Skeletal muscle tissue (tissue), 4 donors: ENCODE results near the gene GRB10. TPM values are rescaled to one million over a fixed set of nuclear protein-coding genes. Genes with fewer than 3 reads are reported as not detected.
A peak's percentile ranks its signal among the peaks of the same experiment; 100 is the strongest.

Experiments used
- H3K27ac ChIP-seq: one replicate; pipeline ENCODE4 v1.7.0; 2013; ENCODE audit warnings: mild to moderate bottlenecking, low read depth, low read length, inconsistent platforms
- H3K27me3 ChIP-seq, 3 donors: one replicate each; pipeline ENCODE4 v1.7.0; 2013; ENCODE audit warnings: low read length in 3 of 3; ENCODE audit not compliant: control insufficient read depth in 3 of 3, insufficient read depth in 3 of 3
- H3K36me3 ChIP-seq, 3 donors: one replicate each; pipeline ENCODE4 v1.7.0; 2013; ENCODE audit warnings: low read length in 3 of 3; ENCODE audit not compliant: control insufficient read depth in 3 of 3, insufficient read depth in 3 of 3
- H3K4me1 ChIP-seq, 3 donors: one replicate each; pipeline ENCODE4 v1.7.0; 2013; ENCODE audit warnings: low read length in 3 of 3, mild to moderate bottlenecking in 3 of 3; ENCODE audit not compliant: control insufficient read depth in 3 of 3, insufficient read depth in 3 of 3
- H3K4me3 ChIP-seq, 3 donors: one replicate each; pipeline ENCODE4 v1.7.0; 2013; ENCODE audit warnings: low read length in 3 of 3
- H3K9ac ChIP-seq, 3 donors: one replicate each; pipeline ENCODE4 v1.7.0; 2013; ENCODE audit warnings: low read length in 3 of 3, mild to moderate bottlenecking in 3 of 3, moderate library complexity in 2 of 3, low read depth in 1 of 3
- H3K9me3 ChIP-seq, 3 donors: one replicate each; pipeline ENCODE4 v1.7.0; 2013; ENCODE audit warnings: low read length in 3 of 3; ENCODE audit not compliant: control insufficient read depth in 3 of 3
- total RNA-seq: library from RNA; depleted of rRNA; stranded (reverse); fragments of >200 nt; gene quantifications from one replicate; pipeline ENCODE4 v1.2.3, GENCODE V29; 2014
- donor health status: Osteomylitis.

The GRB10 gene
- total RNA-seq, 1 donor from 2014 or later, result 17.7 TPM

- H3K4me1 ChIP-seq, result peaks cover 43 to 65% (median 57%) of the 10 kb centered on the region in 3 donors
These were observed 13.9 kb downstream of the GRB10 start for GRCh38 chr7:50768485-50769474.

GRCh38 chr7:50766849-50767207, 15.9 kb downstream of the GRB10 start:
- Histone ChIP-seq H3K27ac (no peak overlapping the region), H3K36me3 (no peaks in the 10 kb centered on the region), H3K9me3 (no peaks in the 10 kb centered on the region), H3K27me3 (no peaks in the 10 kb centered on the region), H3K9ac (no peak overlapping the region), H3K4me3 (no peak overlapping the region), H3K4me1 (peaks cover 44 to 61% (median 59%) of the 10 kb centered on the region in 3 donors)

More at GRCh38 chr7:50768485-50769474, 13.9 kb downstream of the GRB10 start:
- no peak overlapping the region for H3K4me3 ChIP-seq
- H3K27me3 ChIP-seq, result no peaks in the 10 kb centered on the region
- no peak overlapping the region for H3K27ac ChIP-seq
- no peaks in the 10 kb centered on the region for H3K36me3 ChIP-seq
- no peaks in the 10 kb centered on the region for H3K9me3 ChIP-seq
- no peak overlapping the region for H3K9ac ChIP-seq

GRCh38 chr7:50766106-50766848, 16.4 kb downstream of the GRB10 start:
- no peaks in the 10 kb centered on the region for H3K36me3 ChIP-seq
- no peak overlapping the region for H3K4me3 ChIP-seq
- H3K27ac ChIP-seq, result no peak overlapping the region
- H3K9me3 ChIP-seq, result no peaks in the 10 kb centered on the region
- no peaks in the 10 kb centered on the region for H3K27me3 ChIP-seq
- no peak overlapping the region for H3K9ac ChIP-seq
- peaks cover 39 to 56% (median 54%) of the 10 kb centered on the region in 3 donors for H3K4me1 ChIP-seq

GRCh38 chr7:50762337-50762736, 20.4 kb downstream of the GRB10 start:
- H3K9me3 ChIP-seq, result no peaks in the 10 kb centered on the region
- no peak overlapping the region for H3K4me3 ChIP-seq
- H3K4me1 ChIP-seq, result peaks cover 9 to 18% (median 16%) of the 10 kb centered on the region in 3 donors
- H3K36me3 ChIP-seq, result no peaks in the 10 kb centered on the region
- no peak overlapping the region for H3K9ac ChIP-seq
- H3K27me3 ChIP-seq, result no peaks in the 10 kb centered on the region
- H3K27ac ChIP-seq, result no peak overlapping the region

GRCh38 chr7:50761713-50762112, 21.0 kb downstream of the GRB10 start:
- no peaks in the 10 kb centered on the region for H3K27me3 ChIP-seq

GRCh38 chr7:50757703-50758390, 24.8 kb downstream of the GRB10 start:
- Histone ChIP-seq H3K9me3 (no peaks in the 10 kb centered on the region), H3K36me3 (peaks cover 3 to 10% (median 7%) of the 10 kb centered on the region in 3 donors), H3K4me3 (no peak overlapping the region), H3K4me1 (peaks cover 14 to 29% (median 25%) of the 10 kb centered on the region in 3 donors), H3K9ac (no peak overlapping the region), H3K27me3 (no peaks in the 10 kb centered on the region), H3K27ac (no peak overlapping the region)

More at GRCh38 chr7:50761713-50762112, 21.0 kb downstream of the GRB10 start:
- no peak overlapping the region for H3K4me3 ChIP-seq
- no peaks in the 10 kb centered on the region for H3K36me3 ChIP-seq
- no peak overlapping the region for H3K27ac ChIP-seq
- no peak overlapping the region for H3K9ac ChIP-seq
- no peaks in the 10 kb centered on the region for H3K9me3 ChIP-seq
- peaks cover 9 to 14% (median 13%) of the 10 kb centered on the region in 3 donors for H3K4me1 ChIP-seq

GRCh38 chr7:50756180-50756579, 26.5 kb downstream of the GRB10 start:
- Histone ChIP-seq H3K4me1 (peaks cover 14 to 32% (median 30%) of the 10 kb centered on the region in 3 donors), H3K9me3 (no peaks in the 10 kb centered on the region), H3K4me3 (no peak overlapping the region)

GRCh38 chr7:50754684-50755083, 28.0 kb downstream of the GRB10 start:
- H3K9ac ChIP-seq, result peak overlapping the region in 1 of 3 donors; percentile 54
- no peak overlapping the region for H3K27ac ChIP-seq
- no peaks in the 10 kb centered on the region for H3K27me3 ChIP-seq
- H3K9me3 ChIP-seq, result no peaks in the 10 kb centered on the region
- peaks cover 7 to 15% (median 10%) of the 10 kb centered on the region in 3 donors for H3K36me3 ChIP-seq
- peaks cover 14 to 32% (median 30%) of the 10 kb centered on the region in 3 donors for H3K4me1 ChIP-seq
- no peak overlapping the region for H3K4me3 ChIP-seq

More at GRCh38 chr7:50756180-50756579, 26.5 kb downstream of the GRB10 start:
- no peak overlapping the region for H3K27ac ChIP-seq
- H3K36me3 ChIP-seq, result peaks cover 5 to 10% (median 7%) of the 10 kb centered on the region in 3 donors
- H3K9ac ChIP-seq, result no peak overlapping the region
- no peaks in the 10 kb centered on the region for H3K27me3 ChIP-seq

- peaks cover 14 to 32% (median 30%) of the 10 kb centered on the region in 3 donors for H3K4me1 ChIP-seq
- peaks cover 7 to 15% (median 10%) of the 10 kb centered on the region in 3 donors for H3K36me3 ChIP-seq
- no peak overlapping the region for H3K27ac ChIP-seq
- peak overlapping the region in 1 of 3 donors; percentile 54 for H3K9ac ChIP-seq
- H3K4me3 ChIP-seq, result no peak overlapping the region
- H3K9me3 ChIP-seq, result no peaks in the 10 kb centered on the region
- no peaks in the 10 kb centered on the region for H3K27me3 ChIP-seq
These were observed 28.5 kb downstream of the GRB10 start for GRCh38 chr7:50754241-50754640.
